Measurements from ENCODE around the gene CACNA1D. TPM values are rescaled to one million over a fixed set of nuclear protein-coding genes. Genes with fewer than 3 reads are reported as not detected.

Gene CACNA1D
- total RNA-seq, 4 donors from 2014 or later, result 12.7 to 98.9 (median 25.0) TPM

GRCh38 chr3:53530205-53530604 is 35.8 kb downstream of the CACNA1D start:
- Histone ChIP-seq H3K9me3 (no peaks in the 10 kb centered on the region), H3K36me3 (no peaks in the 10 kb centered on the region), H3K27ac (no peak overlapping the region), H3K27me3 (no peaks in the 10 kb centered on the region), H3K4me1 (peaks cover 0 to 6% (median 3%) of the 10 kb centered on the region in 4 donors), H3K4me3 (no peak overlapping the region)
- in situ Hi-C loops (cut with MboI; ENCODE audit: low pct_ligation_motif_present in 1 of 4, low pct_unique_long_range_greater_than_20kb in 1 of 4, low sequenced_read_pairs in 3 of 4) (no loop called here), intact Hi-C loops (cut with DNase I; ENCODE audit: low total_unique reads) (no loop called here)
- no peak for TF ChIP-seq POLR2AphosphoS5 (IDR thresholded peaks at IDR 0.05)
- TF ChIP-seq POLR2A (IDR thresholded peaks at IDR 0.05), result no peak
- TF ChIP-seq CTCF (IDR thresholded peaks at IDR 0.05), result no peak
- no peak for TF ChIP-seq EP300 (IDR thresholded peaks at IDR 0.05; ENCODE audit: low read depth)
- 87 to 93% methylated on average over 2 to 4 of the region's 4 CpGs for WGBS, 2 donors (ENCODE audit: low coverage in 1 of 2)
- DNase-seq, result no peak

GRCh38 chr3:53531749-53532148 is 37.3 kb downstream of the CACNA1D start:
- no peak overlapping the region for H3K27ac ChIP-seq
- no peak overlapping the region for H3K4me3 ChIP-seq
- no peak for TF ChIP-seq POLR2A (IDR thresholded peaks at IDR 0.05)
- no peak for TF ChIP-seq CTCF (IDR thresholded peaks at IDR 0.05)
- no peak for TF ChIP-seq POLR2AphosphoS5 (IDR thresholded peaks at IDR 0.05)
- no peak for TF ChIP-seq EP300 (IDR thresholded peaks at IDR 0.05; ENCODE audit: low read depth)
- H3K4me1 ChIP-seq, result no peaks in the 10 kb centered on the region
- 58% methylated on average over 3 of the region's 3 CpGs; no CpG with 5 or more reads in 1 of the 2 donors for WGBS, 2 donors (ENCODE audit: low coverage in 1 of 2)
- in situ Hi-C loops (cut with MboI; ENCODE audit: low pct_ligation_motif_present in 1 of 4, low pct_unique_long_range_greater_than_20kb in 1 of 4, low sequenced_read_pairs in 3 of 4), result no loop called here
- H3K9me3 ChIP-seq, result no peaks in the 10 kb centered on the region
- H3K27me3 ChIP-seq, result no peaks in the 10 kb centered on the region
- H3K36me3 ChIP-seq, result no peaks in the 10 kb centered on the region
- no peak for DNase-seq
- intact Hi-C loops (cut with DNase I; ENCODE audit: low total_unique reads), result no loop called here

GRCh38 chr3:53533472-53533871 is 39.1 kb downstream of the CACNA1D start:
- H3K27ac ChIP-seq, result no peak overlapping the region
- in situ Hi-C loops (cut with MboI; ENCODE audit: low pct_ligation_motif_present in 1 of 4, low pct_unique_long_range_greater_than_20kb in 1 of 4, low sequenced_read_pairs in 3 of 4), result no loop called here

GRCh38 chr3:53534216-53534615 is 39.8 kb downstream of the CACNA1D start:
- H3K9me3 ChIP-seq, result no peaks in the 10 kb centered on the region
- intact Hi-C loops (cut with DNase I; ENCODE audit: low total_unique reads) (no loop called here), in situ Hi-C loops (cut with MboI; ENCODE audit: low pct_ligation_motif_present in 1 of 4, low pct_unique_long_range_greater_than_20kb in 1 of 4, low sequenced_read_pairs in 3 of 4) (no loop called here)
- H3K36me3 ChIP-seq, result no peaks in the 10 kb centered on the region
- H3K27ac ChIP-seq, result no peak overlapping the region
- H3K4me1 ChIP-seq, result no peaks in the 10 kb centered on the region
- 75 to 81% methylated on average over 2 to 9 of the region's 9 CpGs for WGBS, 2 donors (ENCODE audit: low coverage in 1 of 2)
- no peak for DNase-seq
- no peak overlapping the region for H3K4me3 ChIP-seq
- TF ChIP-seq POLR2A (IDR thresholded peaks at IDR 0.05), result no peak
- H3K27me3 ChIP-seq, result no peaks in the 10 kb centered on the region

More at GRCh38 chr3:53533472-53533871, 39.1 kb downstream of the CACNA1D start:
- H3K9me3 ChIP-seq, result no peaks in the 10 kb centered on the region
- DNase-seq, result no peak
- TF ChIP-seq POLR2AphosphoS5 (IDR thresholded peaks at IDR 0.05) (no peak), POLR2A (IDR thresholded peaks at IDR 0.05) (no peak), EP300 (IDR thresholded peaks at IDR 0.05; ENCODE audit: low read depth) (no peak), CTCF (IDR thresholded peaks at IDR 0.05) (no peak)
- H3K4me1 ChIP-seq, result no peaks in the 10 kb centered on the region
- intact Hi-C loops (cut with DNase I; ENCODE audit: low total_unique reads), result no loop called here
- WGBS, 2 donors (ENCODE audit: low coverage in 1 of 2), result 85 to 95% methylated on average over 5 to 6 of the region's 6 CpGs
- no peaks in the 10 kb centered on the region for H3K36me3 ChIP-seq
- no peaks in the 10 kb centered on the region for H3K27me3 ChIP-seq
- no peak overlapping the region for H3K4me3 ChIP-seq
